Measurements from ENCODE around the gene C6orf52.
"Not testable (repeated sequence)": the region's sequence is repeated elsewhere in the genome, so short reads cannot be mapped to it uniquely, and the experiment has no call there.

The C6orf52 gene

GRCh38 chr6:10721850-10722569, 27.6 kb upstream of the C6orf52 start:
- DNase-seq (ENCODE audit: extremely low read depth, low read depth) = no peak
- TF ChIP-seq CTCF (IDR thresholded peaks at IDR 0.05; ENCODE audit: low read depth, low read length) = no peak

DNA sequence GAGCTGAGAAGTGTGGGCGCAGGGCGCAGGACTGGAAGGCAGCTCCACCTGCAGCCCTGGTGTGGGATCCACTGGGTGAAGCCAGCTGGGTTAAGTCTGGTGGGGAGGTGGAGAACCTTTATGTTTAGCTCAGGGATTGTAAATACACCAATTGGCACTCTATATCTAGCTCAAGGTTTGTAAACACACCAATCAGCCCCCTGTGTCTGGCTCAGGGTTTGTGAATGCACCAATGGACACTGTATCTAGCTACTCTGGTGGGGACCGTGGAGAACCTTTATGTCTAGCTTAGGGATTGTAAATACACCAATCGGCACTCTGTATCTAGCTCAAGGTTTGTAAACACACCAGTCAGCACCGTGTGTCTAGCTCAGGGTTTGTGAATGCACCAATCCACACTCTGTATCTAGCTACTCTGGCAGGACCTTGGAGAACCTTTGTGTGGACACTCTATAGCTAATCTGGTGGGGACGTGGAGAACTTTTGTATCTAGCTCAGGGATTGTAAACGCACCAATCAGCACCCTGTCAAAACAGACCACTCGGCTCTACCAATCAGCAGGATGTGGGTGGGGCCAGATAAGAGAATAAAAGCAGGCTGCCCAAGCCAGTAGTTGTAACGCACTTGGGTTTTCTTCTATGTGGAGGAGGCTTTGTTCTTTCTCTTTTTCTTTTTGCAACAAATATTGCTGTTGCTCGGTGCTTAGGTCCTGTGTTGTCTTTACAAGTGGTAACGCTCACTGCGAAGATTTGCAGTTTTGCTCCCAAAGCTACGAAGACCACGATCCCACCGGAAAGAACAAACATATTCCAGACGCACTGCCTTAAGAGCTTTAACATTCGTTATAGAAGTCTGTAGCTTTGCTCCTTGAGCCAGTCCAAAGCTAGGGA, 26.8 kb upstream of the C6orf52 start:
- not testable (repeated sequence) for DNase-seq (ENCODE audit: extremely low read depth, low read depth)

DNA sequence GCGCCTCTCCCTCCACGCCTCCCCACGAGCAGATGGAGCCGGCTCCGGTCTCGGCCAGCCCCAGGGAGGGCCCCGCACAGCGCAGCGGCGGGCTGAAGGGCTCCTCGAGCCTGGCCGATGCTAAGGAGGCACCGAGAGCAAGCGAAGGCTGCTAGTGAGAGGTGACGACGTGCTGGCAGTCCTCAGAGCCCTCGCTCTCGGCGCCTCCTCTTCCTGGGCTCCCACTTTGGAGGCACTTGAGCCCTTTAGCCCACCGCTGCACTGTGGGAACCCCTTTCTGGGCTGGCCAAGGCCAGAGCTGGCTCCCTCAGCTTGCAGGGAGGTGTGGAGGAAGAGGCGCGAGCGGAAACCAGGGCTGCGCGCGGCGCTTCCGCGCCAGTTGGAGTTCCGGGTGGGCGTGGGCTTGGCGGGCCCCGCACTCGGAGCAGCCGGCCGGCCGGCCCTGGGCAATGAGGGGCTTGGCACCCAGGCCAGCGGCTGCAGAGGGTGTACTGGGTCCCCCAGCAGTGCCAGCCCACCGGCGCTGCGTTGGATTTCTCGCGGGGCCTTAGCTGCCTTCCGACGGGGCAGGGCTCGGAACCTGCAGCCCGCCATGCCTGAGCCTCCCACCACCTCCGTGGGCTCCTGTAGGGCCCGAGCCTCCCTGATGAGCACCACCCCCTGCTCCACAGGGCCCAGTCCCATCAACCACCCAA, 26.0 kb upstream of the C6orf52 start:
- no peak for TF ChIP-seq CTCF (IDR thresholded peaks at IDR 0.05; ENCODE audit: low read depth, low read length)
- DNase-seq (ENCODE audit: extremely low read depth, low read depth) = no peak

DNA sequence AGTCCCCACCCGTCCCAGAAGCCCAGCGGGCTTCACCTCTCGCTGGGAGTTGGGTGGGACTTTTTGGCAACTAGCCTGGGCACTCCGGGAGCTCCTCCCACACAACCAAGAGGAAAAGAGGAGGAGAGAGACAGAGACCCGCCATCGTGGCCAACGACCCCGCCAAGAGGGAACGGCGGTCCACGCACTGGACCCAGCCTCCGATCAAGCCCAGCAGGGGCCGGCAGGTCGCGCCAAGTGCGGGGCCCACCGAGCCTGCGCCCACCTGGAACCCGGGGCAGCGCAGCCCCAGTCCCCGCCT, 25.5 kb upstream of the C6orf52 start:
- TF ChIP-seq CTCF (IDR thresholded peaks at IDR 0.05; ENCODE audit: low read depth, low read length) = no peak
- DNase-seq (ENCODE audit: extremely low read depth, low read depth) = no peak

DNA sequence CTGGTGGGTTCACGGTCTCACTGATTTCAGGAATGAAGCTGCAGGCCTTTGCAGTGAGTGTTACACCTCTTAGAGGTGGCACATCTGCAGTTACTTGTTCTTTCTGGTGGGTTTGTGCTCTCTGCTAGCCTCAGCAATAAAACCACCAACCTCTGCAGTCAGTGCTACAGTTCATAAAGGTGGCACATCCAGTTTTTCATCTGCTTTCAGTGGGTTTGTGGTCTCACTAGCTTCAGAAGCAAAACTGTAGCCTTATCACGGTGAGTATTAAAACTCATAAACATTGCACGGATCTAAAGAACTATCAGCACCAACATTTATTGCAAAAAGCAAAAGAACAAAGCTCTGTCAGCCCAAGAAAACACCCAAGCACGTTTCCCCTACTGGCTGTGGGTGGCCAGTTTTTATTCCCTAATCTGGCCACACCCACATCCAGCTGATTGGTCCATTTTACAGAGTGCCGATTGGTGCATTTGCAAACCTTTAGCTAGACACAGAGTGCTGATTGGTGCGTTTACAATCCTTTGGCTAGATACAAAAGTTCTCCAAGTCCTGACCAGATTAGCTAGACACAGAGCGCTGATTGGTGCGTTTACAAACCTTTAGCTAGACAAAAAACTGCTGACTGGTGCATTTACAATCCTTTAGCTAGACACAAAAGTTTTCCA, 25.0 kb upstream of the C6orf52 start:
- no peak for DNase-seq (ENCODE audit: extremely low read depth, low read depth)
- TF ChIP-seq CTCF (IDR thresholded peaks at IDR 0.05; ENCODE audit: low read depth, low read length) = no peak

- no peak for TF ChIP-seq CTCF (IDR thresholded peaks at IDR 0.05; ENCODE audit: low read depth, low read length)
- no peak for DNase-seq (ENCODE audit: extremely low read depth, low read depth)
Observed at GRCh38 chr6:10713962-10714361, 19.5 kb upstream of the C6orf52 start.

GRCh38 chr6:10696655-10697054, 2.2 kb upstream of the C6orf52 start:
- TF ChIP-seq CTCF (IDR thresholded peaks at IDR 0.05; ENCODE audit: low read depth, low read length) = no peak

More at GRCh38 chr6:10696655-10697054, 2.2 kb upstream of the C6orf52 start:
- no peak for DNase-seq (ENCODE audit: extremely low read depth, low read depth)

Measured in AG09319 (cell line).